Stimulated activated CD4-positive, alpha-beta T cell treated with anti-CD3 and anti-CD28 coated beads, Interleukin-2, amount 100 ng/mL, for 4 hours (primary cell): ENCODE results near the gene OR6J1.
"Not testable (repeated sequence)": the region's sequence is repeated elsewhere in the genome, so short reads cannot be mapped to it uniquely, and the experiment has no call there.

ENCODE experiments used
- DNase-seq: peaks from one replicate; pipeline ENCODE4 v3.0.0-alpha.2; 2020; ENCODE audit warnings: low read depth

Gene OR6J1

GRCh38 chr14:22650960-22651521 lies 6.9 kb upstream of the OR6J1 start:
- no peak for DNase-seq

DNA sequence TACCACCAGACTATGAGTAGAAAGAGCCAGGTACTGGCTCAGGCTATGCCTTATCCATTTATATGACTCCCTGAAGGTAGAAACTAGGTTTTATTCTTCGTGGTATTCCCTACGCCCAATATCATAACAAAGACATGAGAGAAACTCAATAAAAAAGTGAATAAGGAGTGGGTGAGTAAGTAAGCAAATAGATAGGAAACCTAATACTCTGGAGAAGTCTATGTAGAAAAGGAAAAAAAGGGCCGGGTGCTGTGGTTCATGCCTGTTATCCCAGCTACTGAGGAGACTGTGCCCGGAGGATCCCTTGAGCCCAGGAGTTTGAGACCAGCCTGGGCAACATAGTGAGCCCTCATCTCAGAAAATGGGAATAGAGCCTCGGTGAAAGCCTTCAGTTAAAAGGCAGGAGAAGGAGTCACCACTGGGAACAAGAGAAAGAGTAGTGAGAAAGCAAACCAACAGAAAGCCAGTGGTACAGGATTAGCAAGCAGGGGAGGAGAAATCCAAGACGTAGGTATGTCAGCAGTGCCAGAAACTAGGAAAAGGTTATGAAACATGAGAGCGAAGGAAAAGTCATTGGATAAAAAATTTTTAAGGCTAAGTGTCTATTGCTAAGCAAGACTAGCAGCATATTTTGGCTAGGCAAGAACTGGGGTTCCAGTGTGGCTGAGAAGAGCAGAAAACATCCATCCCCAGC lies 6.0 kb upstream of the OR6J1 start:
- no peak for DNase-seq

DNA sequence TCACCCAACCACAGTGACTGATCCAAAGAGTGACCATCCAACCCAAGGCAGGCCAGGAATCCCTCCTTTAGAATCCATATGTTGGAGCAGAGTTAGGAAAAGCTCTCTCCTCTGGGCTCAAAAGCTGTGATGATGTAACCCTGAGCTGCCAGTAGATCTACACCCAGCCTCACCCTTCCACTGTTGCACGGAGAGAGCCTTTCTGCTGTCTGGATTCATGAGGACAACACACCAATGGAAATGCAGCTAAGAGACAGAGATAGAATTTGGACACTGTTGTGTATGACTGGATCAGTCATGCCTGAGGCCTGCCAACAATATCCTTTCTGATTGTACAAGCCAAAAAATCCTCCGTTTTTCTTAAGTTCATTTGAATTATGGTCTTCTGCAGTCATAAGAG lies 4.4 kb upstream of the OR6J1 start:
- no peak for DNase-seq

DNA sequence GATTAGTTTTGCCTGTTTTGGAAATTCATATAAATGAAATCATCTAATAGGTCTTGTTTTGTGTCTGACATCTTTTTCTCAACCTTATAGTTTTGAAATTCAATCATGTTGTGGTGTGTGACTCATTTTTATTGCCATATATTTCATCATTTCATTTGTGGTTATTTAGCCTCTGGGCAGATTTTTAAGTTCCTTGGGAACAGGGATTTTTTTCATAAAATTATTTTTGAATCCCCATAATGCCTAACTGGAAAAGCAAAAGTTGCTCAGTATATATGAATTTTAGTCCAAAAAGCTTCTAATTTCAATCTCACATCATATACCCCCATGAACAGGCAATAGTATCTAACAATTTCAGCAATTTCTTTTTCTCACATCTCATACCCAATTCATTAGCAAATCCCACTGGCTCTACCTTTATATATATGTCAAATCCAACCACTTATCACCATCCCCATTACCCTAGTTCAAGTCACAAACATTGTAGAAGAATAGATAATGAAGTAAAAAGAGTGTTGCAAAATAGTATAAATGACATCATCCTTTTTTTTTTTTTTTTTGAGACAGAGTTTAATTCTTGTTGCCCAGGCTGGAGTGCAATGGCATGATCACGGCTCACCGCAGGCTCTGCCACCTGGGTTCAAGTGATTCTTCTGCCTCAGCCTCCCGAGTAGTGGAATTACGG lies 2.6 kb upstream of the OR6J1 start:
- no peak for DNase-seq

DNA sequence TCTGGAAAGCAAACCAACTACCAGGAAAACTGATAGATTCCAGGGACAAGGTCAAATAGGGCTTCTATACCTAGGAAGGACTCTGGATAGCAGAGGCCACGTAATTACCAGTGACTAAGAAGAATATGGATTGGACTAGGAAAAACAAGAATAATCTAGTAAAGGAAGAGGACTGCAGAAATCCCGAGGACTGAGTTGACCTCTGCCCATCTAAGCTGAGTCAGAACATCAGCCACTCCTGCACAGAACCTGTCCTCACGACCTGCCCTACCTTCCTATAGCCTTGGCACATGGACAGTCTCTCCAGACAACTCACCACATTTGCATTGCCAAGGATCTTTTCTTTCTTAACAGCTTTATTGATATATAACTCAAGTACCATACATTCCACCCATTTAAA lies 2.3 kb downstream of the OR6J1 start:
- DNase-seq: no peak

- no peak for DNase-seq
Observed at GRCh38 chr14:22640192-22640591, 4.0 kb downstream of the OR6J1 start.

DNA sequence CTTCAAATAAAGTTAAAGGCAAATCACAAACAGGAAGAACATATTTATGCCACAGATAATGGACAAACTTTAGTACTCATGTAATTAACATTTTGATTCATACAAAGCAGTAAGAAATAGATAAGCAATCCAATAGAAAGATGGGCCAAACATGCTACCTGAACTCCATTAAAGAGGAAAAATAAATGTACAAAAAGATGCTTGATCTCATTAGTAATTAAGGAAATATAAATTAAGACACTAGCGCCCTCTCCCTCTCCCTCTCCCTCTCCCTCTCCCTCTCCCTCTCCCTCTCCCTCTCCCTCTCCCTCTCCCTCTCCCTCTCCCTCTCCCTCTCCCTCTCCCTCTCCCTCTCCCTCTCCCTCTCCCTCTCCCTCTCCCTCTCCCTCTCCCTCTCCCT lies 8.2 kb downstream of the OR6J1 start:
- DNase-seq: not testable (repeated sequence)

DNA sequence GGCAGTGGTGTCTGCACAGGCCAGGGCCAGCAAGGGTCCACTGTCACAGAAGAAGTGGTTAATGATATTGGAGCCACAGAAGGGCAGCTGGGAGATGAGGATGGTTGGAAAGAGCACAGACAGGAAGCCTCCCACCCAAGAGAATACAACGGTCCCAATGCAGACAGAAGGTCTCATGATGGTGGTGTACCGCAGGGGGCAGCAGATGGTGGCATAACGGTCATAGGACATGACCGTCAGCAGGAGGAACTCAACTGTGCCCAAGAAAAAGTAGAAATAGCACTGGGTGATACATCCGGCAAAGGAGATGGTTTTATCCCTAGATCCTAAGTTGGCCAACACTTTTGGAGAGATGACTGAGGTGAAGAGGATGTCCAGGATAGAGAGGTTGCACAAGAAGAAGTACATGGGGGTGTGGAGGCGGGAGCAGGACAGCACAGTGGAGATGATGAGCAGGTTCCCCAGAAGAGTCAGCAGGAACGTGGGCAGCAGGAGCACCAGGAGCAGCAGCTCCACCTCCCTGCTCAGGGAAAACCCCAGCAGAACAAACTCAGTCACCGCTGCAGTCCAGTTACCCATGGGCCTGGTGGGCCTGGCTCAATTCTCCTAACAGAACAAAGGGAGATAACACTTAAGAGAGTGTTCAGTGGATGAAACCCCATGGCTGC lies 9.8 kb downstream of the OR6J1 start:
- DNase-seq: no peak

DNA sequence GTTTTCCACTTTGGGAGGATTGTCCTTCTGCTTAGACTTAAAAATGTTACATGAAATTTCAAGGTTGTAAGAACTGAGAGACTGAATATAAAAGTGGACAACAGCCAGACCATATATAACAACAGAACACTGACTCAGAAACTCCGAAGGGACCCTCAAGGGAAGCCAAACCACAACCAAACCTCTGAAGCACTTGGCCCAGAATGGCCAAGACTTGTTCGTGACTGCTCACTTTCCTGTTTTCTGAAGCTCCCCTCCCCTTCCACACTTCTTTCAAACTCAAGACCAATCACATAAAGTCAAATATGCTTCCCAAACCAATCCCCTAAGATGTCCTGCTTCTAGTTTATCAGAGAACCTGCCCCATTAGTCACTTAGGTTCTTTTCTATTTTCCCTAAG lies 13.7 kb downstream of the OR6J1 start:
- no peak for DNase-seq

DNA sequence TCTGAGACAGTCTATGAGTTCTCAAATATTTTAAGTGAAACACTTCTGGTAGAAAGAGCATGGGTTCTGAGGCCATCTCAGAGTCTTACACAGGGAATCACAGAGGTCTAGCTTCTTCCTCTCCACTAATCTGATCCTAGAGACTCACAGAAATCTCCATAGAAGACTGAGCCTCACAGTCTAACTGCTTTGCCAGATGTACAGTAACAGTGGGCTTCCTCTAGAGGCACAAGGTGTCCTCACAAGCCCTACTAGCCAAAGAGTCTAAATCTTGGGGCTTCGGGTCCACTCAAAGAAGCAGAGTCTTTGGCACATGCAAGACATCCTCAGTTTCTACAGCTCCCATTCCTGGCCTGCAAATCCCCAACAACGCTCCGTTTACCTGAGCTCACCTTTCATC lies 14.1 kb downstream of the OR6J1 start:
- no peak for DNase-seq

DNA sequence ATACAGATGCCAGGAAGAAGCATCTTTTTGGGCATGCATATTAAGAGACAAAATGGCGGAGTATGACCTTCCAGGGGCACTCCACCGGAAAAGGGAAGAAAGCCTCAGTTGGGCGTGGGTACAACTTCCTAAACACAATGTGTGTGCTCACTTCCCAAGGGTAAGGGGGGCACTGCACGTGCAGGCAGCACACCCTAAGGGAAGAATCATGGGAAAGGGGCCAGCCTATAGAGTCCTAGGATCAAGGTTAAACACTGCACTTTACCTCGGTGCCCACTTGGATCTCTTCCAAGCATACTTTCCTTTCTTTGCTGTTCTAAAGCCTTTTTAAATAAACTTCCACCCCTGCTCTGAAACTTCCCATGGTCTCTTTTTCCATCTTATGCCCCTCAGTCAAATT lies 14.8 kb downstream of the OR6J1 start:
- no peak for DNase-seq

DNA sequence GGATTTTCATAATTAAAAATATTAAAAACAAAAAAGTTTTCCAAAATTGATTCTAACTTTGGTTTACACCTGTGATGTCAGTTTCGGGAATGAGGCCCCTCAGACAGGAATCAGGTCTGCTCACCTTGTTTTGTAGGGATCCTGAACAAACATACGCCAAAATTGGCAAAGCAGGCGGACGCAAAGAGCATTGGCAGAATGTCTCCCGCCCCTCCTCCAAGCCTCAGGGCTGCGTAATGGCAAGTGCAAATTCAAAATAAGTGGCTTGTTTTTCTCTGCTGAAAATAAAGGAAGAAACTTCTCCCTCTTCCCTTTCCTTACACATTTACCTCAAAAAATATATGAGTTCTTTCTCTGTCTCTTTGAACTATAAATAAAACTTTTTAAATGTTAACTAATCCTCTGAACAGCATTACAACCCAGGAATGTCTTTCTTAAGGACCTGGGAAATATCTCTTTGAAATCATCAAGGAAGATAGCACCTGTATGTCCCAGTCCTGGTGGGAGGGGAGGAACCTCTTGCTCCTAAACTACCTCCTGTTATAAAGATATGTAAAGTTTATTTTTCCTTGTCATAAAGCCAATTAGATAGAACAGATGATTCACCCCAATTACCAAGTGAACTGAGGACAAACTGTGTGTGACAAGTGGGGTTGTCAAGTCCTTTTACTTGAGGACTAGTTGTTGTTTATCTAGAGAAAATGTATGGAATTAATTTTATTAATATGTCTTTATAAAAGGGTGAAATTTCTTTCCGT lies 16.5 kb downstream of the OR6J1 start:
- DNase-seq: no peak

- no peak for DNase-seq
Observed at GRCh38 chr14:22626590-22626989, 17.6 kb downstream of the OR6J1 start.

- DNase-seq: no peak
Observed at GRCh38 chr14:22623047-22623446, 21.1 kb downstream of the OR6J1 start.

DNA sequence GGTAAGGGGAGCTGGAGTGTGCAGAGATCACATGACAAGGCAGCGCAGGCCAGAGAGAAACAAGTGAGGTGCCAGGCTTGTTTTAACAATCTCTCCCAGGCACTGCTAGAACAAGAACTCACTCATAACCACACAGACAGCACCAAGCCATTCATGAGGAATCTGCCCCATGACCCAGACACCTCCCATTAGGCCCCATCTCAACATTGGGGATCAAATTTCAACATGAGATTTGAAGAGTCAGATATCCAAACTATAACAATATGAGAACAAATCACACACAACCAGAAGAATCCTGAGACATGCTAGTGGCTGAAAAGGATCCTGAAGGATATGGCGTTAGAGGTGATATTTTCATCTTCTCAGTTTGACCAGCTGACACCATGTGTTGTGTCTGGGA lies 21.9 kb downstream of the OR6J1 start:
- DNase-seq: no peak

GRCh38 chr14:22615765-22616164 lies 28.4 kb downstream of the OR6J1 start:
- DNase-seq: not testable (repeated sequence)

DNA sequence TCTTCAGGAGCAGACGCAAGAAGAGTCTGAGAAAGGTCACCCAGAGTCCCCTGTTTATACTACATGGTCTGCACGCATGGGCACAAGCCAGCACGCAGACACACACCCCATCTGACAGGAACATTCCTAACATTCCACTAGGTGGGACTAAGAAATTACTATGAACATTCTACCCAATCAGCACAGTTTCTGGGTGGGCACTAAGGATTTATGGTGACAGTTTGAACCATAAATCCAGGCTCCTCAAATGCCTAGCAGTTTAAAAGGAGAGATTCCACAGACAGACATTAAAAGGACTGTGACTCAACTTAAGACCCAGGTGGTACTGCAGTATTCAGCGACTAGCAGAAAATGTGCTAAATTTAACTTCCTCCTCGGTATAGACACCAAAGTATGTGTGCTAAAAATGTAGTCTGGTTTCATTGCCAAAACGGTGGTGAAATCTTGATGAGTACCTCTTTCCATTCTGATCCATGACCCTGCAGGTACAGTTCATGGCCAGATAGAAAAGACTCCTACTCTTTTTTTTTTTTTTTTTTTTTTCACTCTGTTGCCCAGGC lies 29.8 kb downstream of the OR6J1 start:
- DNase-seq: no peak

- no peak for DNase-seq
Observed at GRCh38 chr14:22613736-22614239, 30.4 kb downstream of the OR6J1 start.

- no peak for DNase-seq
Observed at GRCh38 chr14:22613106-22613695, 31.0 kb downstream of the OR6J1 start.

- no peak for DNase-seq
Observed at GRCh38 chr14:22610931-22611330, 33.2 kb downstream of the OR6J1 start.

GRCh38 chr14:22607291-22607690 lies 36.9 kb downstream of the OR6J1 start:
- DNase-seq: no peak
